Sigmoid colon (tissue), 7 donors: ENCODE measurements around the gene RAF1. TPM values are rescaled to one million over a fixed set of nuclear protein-coding genes. Genes with fewer than 3 reads are reported as not detected.
"Not testable (repeated sequence)": the region's sequence is repeated elsewhere in the genome, so short reads cannot be mapped to it uniquely, and the experiment has no call there.

Experiments used
- DNase-seq: peaks from one replicate; pipeline ENCODE4 v3.0.0-alpha.2; 2019
- H3K27ac ChIP-seq, 4 donors: fragments of 200-600 bp; sonication (generic); one replicate each; pipeline ENCODE4 v1.5.1; 2016 to 2019; ENCODE audit warnings: mild to moderate bottlenecking in 1 of 4
- H3K27me3 ChIP-seq, 3 donors: fragments of 200-600 bp; sonication (generic); one replicate each; pipeline ENCODE4 v1.5.1; 2019; ENCODE audit warnings: mild to moderate bottlenecking in 1 of 3
- H3K36me3 ChIP-seq, 4 donors: fragments of 200-600 bp; sonication (generic); one replicate each; pipeline ENCODE4 v1.5.1; 2016 to 2019
- H3K4me1 ChIP-seq, 4 donors: fragments of 200-600 bp; sonication (generic); one replicate each; pipeline ENCODE4 v1.5.1; 2017 to 2019
- H3K4me3 ChIP-seq, 4 donors: fragments of 200-600 bp; sonication (generic); one replicate each; pipeline ENCODE4 v1.5.1; 2017 to 2019; ENCODE audit warnings: mild to moderate bottlenecking in 2 of 4, moderate library complexity in 1 of 4
- H3K9me3 ChIP-seq, 4 donors: fragments of 200-600 bp in 3 of 4; sonication (generic) in 3 of 4; one replicate each; pipeline versions ENCODE4 v1.5.1 to v1.6.1; 2013 to 2019
- CTCF ChIP-seq, 4 experiments: fragments of 450-650 bp in 3 of 4; fragments of 200-600 bp in 1 of 4; IDR thresholded peaks; one replicate each; pipeline ENCODE4 v1.5.1; 2016 to 2019; ENCODE audit warnings: antibody characterized with exemption in 4 of 4, mild to moderate bottlenecking in 3 of 4, moderate library complexity in 2 of 4
- EP300 ChIP-seq, 4 donors: sonication (generic); formaldehyde crosslinking; IDR thresholded peaks; one replicate each; pipeline ENCODE4 v1.6.1; 2017; ENCODE audit warnings: antibody characterized with exemption in 4 of 4
- POLR2A ChIP-seq, 2 donors: fragments of 450-650 bp; IDR thresholded peaks; one replicate each; pipeline ENCODE4 v1.6.1; 2016; ENCODE audit warnings: antibody characterized with exemption in 2 of 2, mild to moderate bottlenecking in 2 of 2, moderate library complexity in 2 of 2
- POLR2AphosphoS5 ChIP-seq, 4 donors: sonication (generic); formaldehyde crosslinking; IDR thresholded peaks; one replicate each; pipeline ENCODE4 v1.6.1; 2017; ENCODE audit warnings: antibody characterized with exemption in 4 of 4
- WGBS, 2 donors: extraction: QIAGEN DNeasy Blood & Tissue Kit; methylation state at CpG; one replicate each; pipeline ENCODE4 v1.1.7; 2013; 5-methylcytosine and 5-hydroxymethylcytosine counted together
- intact Hi-C: fragments of 100-400 bp; cut with DNase I; formaldehyde crosslinking; loops from one replicate; pipeline ENCODE4 v1.15.1; 2023
- polyA plus RNA-seq, 3 donors: library from polyadenylated mRNA; stranded (reverse); fragments of 200-250 nt; gene quantifications; one replicate each; pipeline ENCODE4 v1.2.3, GENCODE V29; 2013
- total RNA-seq, 4 donors: library from RNA; depleted of rRNA; stranded (reverse); fragments of >200 nt; gene quantifications; one replicate each; pipeline ENCODE4 v1.1.0, GENCODE V29; 2016
- donor health status: healthy with polysubstance abuse.
- donor health status: Bipolar disorder and iron deficiency.
- donor health status: healthy.

RAF1 gene
- total and polyA plus RNA-seq, 7 donors = 45.0 to 101 (median 83.8) TPM

DNA sequence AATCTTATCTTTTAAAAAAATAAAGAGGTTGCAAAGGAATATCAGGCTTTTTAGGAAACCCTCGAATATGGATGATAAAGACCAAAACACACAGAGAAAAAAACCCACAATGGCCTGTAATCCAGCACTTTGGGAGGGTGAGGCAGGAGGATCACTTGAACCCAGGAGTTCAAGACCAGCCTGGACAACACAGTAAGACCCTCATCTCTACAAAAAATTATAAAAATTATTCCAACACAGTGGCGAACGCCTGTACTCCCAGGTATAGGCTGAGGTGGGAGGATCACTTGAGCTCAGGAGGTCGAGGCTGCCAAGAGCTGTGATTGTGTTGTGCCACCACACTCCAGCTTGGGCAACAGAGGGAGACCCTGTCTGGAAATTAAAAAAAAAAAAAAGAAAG lies 30.8 kb downstream of the RAF1 start:
- Histone ChIP-seq H3K4me3 (no peak overlapping the region), H3K27ac (no peak overlapping the region), H3K27me3 (no peaks in the 10 kb centered on the region), H3K36me3 (no peaks in the 10 kb centered on the region), H3K4me1 (peaks cover 0 to 37% (median 25%) of the 10 kb centered on the region in 4 donors), H3K9me3 (no peaks in the 10 kb centered on the region)
- DNase-seq = no peak
- intact Hi-C loops = no loop called here
- WGBS, 2 donors = 92 to 94% methylated on average over 4 of the region's 4 CpGs
- TF ChIP-seq EP300 (IDR thresholded peaks at IDR 0.05) = no peak
- TF ChIP-seq POLR2AphosphoS5 (IDR thresholded peaks at IDR 0.05) = no peak
- TF ChIP-seq POLR2A (IDR thresholded peaks at IDR 0.05) = no peak
- TF ChIP-seq CTCF (IDR thresholded peaks at IDR 0.05) = no peak

DNA sequence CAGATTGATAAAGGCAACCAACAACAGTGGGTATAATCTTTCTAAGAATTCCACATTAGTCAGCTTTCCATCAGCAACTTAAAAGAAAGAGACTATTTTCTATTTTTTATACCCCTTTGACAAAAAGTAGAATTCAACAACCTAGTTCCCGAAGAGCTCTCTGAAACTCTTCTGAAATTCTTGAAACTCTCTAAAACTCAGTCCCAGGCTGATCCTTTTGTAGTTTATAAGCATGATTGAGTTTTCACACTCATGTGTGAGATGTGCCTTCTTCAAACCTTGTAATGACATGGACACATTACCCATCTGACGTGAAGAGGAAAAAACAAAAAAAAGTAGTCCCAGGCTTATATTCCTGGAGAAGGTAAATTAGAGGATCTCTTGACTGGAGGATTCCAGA lies 31.4 kb downstream of the RAF1 start:
- WGBS, 2 donors = 93 to 94% methylated on average over 2 of the region's 2 CpGs
- intact Hi-C loops = no loop called here
- Histone ChIP-seq H3K27ac (no peak overlapping the region), H3K27me3 (no peaks in the 10 kb centered on the region), H3K4me1 (peaks cover 0 to 36% (median 26%) of the 10 kb centered on the region in 4 donors), H3K36me3 (no peaks in the 10 kb centered on the region), H3K9me3 (no peaks in the 10 kb centered on the region), H3K4me3 (no peak overlapping the region)
- no peak for DNase-seq
- TF ChIP-seq POLR2A (IDR thresholded peaks at IDR 0.05) (no peak), CTCF (IDR thresholded peaks at IDR 0.05) (no peak), POLR2AphosphoS5 (IDR thresholded peaks at IDR 0.05) (no peak), EP300 (IDR thresholded peaks at IDR 0.05) (no peak)

DNA sequence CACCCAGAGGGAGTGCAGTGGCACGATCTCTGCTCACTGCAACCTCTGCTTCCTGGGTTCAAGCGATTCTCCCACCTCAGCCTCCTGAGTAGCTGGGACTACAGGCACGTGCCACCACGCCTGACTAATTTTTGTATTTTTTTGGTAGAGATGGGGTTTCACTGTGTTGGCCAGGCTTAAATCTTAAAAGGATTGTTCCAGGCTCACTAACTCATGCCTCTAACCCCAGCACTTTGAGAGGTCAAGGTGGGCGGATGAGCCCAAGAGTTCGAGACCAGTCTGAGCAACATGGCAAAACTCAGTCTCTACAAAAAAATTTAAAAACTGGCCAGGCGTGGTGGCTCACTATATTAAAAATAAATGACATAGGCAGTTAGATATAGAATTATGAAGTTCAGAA lies 33.1 kb downstream of the RAF1 start:
- DNase-seq, H3K27ac ChIP-seq, H3K27me3 ChIP-seq, H3K9me3 ChIP-seq, H3K36me3 ChIP-seq, H3K4me3 ChIP-seq, intact Hi-C loops: not testable (repeated sequence)
- peaks cover 0 to 49% (median 34%) of the 10 kb centered on the region in 4 donors for H3K4me1 ChIP-seq
- WGBS, 2 donors = 93 to 96% methylated on average over 7 of the region's 7 CpGs

GRCh38 chr3:12630292-12630691 lies 33.6 kb downstream of the RAF1 start:
- H3K36me3 ChIP-seq = no peaks in the 10 kb centered on the region
- no peak overlapping the region for H3K27ac ChIP-seq
- DNase-seq = no peak
- WGBS, 2 donors = 83% methylated on average over 2 of the region's 2 CpGs
- TF ChIP-seq CTCF (IDR thresholded peaks at IDR 0.05) (no peak), POLR2AphosphoS5 (IDR thresholded peaks at IDR 0.05) (no peak), EP300 (IDR thresholded peaks at IDR 0.05) (no peak), POLR2A (IDR thresholded peaks at IDR 0.05) (no peak)
- no peaks in the 10 kb centered on the region for H3K9me3 ChIP-seq
- no peak overlapping the region for H3K4me3 ChIP-seq
- intact Hi-C loops = no loop called here
- peaks cover 0 to 55% (median 39%) of the 10 kb centered on the region in 4 donors for H3K4me1 ChIP-seq
- H3K27me3 ChIP-seq = no peaks in the 10 kb centered on the region

DNA sequence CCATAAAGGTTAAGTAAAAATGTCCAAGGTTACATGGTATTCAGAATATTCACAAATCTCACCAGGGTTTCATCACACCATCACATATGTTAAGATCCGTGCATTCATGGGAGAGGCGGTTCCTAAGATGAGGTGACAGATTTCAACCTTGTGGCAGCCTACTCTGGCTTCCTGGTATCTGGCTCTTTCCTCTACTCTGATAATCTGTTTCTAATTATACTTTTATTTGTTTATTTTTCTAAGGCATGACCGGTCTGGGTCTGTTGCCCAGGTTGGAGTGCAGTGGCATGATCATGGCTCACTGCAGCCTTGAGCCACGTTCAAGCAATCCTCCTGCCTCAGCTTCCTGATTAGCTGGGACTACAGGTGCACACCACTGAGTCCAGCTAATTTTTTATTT lies 34.4 kb downstream of the RAF1 start:
- H3K27ac ChIP-seq = no peak overlapping the region
- intact Hi-C loops = no loop called here
- DNase-seq = no peak
- no peaks in the 10 kb centered on the region for H3K9me3 ChIP-seq
- peaks cover 0 to 59% (median 43%) of the 10 kb centered on the region in 4 donors for H3K4me1 ChIP-seq
- no peaks in the 10 kb centered on the region for H3K36me3 ChIP-seq
- 39 to 67% methylated on average over 4 of the region's 4 CpGs for WGBS, 2 donors
- TF ChIP-seq POLR2A (IDR thresholded peaks at IDR 0.05) (no peak), POLR2AphosphoS5 (IDR thresholded peaks at IDR 0.05) (no peak), CTCF (IDR thresholded peaks at IDR 0.05) (no peak)
- no peak overlapping the region for H3K4me3 ChIP-seq
- H3K27me3 ChIP-seq = no peaks in the 10 kb centered on the region
